GM18868 (cell line): Measurements from ENCODE around the gene NSA2.
"Not testable (repeated sequence)": the region's sequence is repeated elsewhere in the genome, so short reads cannot be mapped to it uniquely, and the experiment has no call there.

ENCODE experiments used
- ATAC-seq: cut with Tn5 transposase; IDR thresholded peaks from one replicate; pipeline ENCODE4 v1.9.1; 2021; ENCODE audit warnings: mild to moderate bottlenecking, moderate library complexity; ENCODE audit not compliant: unreplicated experiment

Gene NSA2

DNA sequence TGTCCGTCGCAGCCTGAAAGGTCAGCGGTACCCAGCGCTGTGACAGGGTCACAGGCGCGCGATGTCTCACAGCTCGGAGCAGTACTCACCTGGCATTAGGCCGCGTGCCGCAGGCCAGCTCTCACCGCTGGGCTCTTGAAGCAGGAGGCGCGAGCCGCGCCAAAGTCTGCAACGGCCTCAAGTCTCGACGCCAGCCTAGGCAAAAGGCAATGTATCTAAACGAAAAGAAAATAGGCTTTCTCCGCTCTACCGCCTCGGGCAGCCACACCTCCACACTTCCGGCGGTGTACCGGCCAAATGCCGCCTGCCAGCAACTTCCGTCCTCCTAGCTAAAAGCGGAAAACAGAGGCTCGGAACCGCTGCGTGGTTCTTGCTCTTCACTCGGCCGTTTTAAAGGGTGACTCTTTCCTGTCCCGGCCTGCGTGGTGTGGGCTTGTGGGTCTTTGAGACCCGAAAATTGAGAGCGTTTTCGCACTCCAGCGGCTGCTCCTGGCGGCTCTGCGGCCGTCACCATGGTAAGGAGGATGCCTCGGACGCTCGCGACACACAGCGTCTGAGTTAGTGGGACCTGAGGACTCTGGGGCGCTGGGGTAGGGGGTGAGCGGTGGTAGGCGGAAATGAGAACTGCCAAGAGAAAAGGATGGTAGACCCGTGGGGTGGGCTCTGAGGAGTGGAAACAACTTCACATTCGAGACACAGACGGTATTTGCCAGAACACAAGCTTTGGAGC is at the start of gene NSA2, which contains the start of gene GFM2:
TSS of gene NSA2 (plus strand) at position 401 of the 730 bp plus-strand sequence. CDS start at position 513, 112 bp downstream.
TSS of gene GFM2 (minus strand) at position 269 of the 730 bp plus-strand sequence. CDS start 3,375 bp downstream, outside the sequence.
- ATAC-seq = peak; percentile 88

DNA sequence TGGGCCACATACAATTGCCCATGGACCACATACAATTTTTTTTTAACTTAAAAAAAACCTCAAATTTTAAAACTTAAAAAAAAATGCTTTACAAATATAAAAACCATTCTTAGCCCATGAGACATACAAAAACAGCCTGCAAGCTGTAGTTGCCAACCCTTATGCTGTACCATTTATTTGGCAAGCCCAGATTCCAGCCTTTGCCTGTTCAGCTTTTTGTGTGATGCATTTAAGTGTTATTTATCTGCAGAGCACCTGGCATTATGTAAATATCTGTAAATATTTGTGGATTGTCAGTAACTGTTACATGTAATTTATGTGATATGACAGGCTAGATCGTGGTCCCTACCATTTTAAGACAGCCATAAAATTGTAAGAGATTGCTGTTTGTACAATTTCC is 49.5 kb upstream of the NSA2 start:
- no peak for ATAC-seq

DNA sequence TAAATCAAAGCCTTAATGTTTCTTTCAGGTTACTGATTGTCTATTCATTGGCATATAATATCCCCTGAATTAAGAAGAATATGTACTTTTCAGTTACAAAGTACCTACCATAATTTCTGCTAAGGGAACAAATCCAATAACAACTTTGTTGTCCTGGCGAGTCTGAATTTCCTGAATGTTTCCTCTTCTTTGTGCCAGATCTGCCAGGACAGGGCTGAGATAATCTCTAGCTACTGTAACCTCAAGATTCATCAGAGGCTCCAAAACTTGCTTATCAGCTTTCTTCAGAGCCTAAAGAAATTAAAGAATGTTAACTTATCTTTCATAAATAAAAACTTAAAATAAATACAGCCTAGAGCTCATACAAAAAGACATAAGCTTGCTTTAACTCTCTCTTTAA is 44.8 kb upstream of the NSA2 start:
- ATAC-seq = no peak

DNA sequence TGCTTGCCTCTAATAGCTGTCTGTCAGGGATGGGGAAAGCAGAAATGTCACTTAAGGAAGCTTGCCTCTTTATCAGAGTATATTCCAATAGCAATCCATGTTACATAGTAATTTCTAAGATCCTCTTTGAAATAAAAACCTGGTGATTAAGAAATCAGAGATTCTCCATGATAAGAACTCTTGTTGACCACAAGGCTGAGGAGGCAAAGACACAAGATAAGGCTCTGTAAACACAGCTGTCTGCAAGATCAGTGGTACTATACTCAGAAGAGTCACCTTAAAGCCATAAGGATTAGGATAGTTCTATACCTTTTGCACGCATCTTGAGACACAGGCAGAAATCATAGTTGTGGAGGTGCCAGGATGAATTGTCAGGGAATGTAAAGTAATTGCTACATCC is 41.7 kb upstream of the NSA2 start:
- no peak for ATAC-seq

DNA sequence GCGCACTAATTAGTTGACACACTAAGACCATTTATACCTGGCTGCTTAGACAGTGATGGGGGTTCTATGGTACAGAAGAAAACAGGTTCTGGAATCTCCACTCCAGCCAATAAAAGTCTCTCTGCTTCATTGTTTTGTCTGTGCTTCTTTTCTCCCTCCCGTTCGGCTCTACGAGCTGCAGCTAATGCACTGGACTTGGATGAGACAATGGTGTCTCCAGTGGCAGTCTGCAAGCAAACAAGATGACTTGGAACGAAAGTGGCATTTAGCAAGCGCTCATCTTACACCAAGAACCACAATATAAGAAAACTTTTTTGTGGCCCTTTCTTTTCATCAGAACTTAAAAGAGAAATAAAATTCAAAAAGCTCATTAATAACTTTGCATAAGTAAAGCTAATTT is 30.3 kb upstream of the NSA2 start:
- ATAC-seq = no peak

DNA sequence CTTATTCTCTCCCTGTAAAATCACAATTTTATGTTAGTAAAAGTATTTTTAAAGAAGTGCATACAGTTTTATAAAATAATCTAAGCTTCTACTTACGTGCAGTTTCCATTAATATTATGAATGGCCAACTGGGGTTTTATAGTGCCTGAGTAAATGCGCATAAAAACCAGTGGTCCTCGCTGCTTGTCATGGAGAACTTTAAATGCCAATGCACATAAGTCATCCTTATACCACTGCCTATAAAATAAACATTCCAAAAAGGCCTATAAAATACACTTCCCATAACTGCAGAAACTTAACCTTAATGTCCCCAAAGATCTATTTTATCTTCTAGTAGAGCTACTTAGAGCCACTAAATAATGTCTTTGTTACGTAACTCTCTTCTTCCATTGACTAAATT is 28.6 kb upstream of the NSA2 start:
- ATAC-seq = no peak

DNA sequence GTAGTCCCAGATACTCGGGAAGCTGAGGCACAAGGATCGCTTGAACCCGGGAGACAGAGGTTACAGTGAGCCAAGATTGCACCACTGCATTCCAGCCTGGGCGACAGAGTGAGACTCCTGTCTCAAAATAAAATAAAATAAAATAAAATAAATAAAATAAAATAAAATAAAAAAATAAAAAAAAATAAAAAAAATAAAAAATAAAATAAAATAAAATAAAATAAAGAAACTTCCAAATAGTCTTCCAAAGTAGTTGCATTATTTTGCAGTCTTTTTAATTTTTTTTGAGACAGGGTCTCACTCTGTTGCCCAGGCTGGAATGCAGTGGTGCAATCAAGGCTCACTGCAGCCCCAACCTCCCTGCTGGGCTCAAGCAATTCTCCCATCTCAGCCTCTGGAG is 18.3 kb upstream of the NSA2 start:
- ATAC-seq = not testable (repeated sequence)

DNA sequence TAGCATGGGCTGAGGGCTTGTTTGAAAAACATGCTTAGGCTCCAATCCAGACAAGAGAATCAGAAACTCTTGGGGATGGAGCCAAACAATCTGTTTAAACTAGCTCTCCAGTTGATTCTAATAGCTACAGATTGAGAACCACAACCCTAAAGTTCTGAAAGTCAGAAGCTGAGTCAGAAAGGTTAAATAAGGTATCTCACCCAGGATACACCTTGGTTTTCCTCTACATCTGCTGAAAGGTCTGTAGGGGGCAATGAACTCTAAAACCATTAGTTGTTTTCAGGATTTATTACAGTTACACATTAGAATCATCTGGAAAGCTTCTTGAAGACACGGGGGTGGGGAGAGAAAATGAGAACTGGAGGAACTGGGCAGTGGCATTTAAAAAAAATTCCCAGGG is 5.8 kb upstream of the NSA2 start:
- ATAC-seq = no peak

DNA sequence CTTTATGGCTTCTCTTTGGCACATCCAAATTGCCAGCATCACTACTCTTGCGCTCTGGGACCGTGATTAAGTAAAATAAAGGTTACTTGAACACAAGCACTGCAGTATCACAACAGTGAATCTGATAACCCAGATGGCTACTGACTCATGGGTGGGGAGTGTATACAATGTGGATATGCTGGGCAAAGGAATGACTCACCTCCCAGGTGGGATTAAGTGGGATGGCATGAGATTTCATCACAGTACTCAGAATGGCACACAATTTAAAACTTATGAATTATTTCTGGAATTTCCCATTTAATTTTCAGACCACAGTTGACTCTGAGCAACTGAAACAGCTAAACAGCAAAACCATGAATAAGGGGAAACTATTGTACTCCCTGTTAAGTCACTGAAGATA is 4.5 kb upstream of the NSA2 start:
- no peak for ATAC-seq

DNA sequence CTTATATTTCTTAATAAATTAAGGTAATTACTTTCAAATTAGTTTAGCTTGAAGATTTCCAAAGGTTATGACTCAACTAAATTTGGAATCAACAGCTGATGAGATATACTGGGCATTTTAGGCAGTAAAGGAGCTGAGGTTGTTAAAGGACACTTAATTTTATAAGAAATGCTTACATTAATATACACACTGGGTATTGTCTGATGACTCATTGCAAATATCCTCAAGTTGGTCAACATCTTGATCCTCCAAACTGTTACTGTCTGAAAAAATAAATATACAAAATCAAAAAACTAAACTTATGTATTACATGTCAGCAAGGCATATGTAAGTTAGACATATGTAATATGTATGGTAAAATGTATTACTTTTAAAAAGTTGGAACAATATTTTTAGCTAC is 3.5 kb upstream of the NSA2 start:
- no peak for ATAC-seq

DNA sequence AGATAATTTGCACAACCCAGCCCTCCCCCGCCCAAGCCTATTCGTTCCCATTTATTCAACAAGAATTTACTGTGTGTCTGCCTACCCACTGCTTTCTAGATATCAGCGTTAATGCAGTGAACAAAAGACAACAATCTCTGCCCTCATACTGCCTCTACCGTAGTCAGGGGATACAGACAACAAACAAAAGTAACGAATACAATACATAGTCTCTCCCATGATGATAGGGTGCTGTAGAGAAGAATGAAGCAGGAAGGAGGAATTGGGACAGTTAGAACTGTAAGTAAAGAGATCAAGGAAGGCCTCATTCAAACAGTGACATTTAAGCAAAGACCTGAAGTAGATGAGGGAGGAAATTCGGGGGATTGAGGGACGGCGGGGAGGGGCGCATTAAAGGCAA is 1.8 kb upstream of the NSA2 start:
- no peak for ATAC-seq

DNA sequence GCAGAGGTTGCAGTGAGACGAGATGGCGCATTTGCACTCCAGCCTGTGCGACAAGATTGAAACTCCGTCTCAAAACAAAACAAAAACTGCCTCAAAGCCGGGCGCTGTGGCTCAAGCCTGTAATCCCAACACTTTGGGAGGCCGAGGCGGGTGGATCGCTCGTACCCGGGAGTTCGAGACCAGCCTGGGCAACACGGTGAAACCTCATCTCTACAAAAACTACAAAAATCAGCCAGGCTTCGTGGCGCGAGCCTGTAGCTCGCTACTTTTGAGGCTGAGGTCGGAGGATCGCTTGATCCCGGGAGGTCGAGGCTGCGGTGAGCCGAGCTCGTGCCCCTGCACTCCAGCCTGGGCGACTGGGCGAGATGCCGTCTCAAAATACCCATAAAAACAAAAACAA is 1.1 kb upstream of the NSA2 start:
- ATAC-seq = no peak

DNA sequence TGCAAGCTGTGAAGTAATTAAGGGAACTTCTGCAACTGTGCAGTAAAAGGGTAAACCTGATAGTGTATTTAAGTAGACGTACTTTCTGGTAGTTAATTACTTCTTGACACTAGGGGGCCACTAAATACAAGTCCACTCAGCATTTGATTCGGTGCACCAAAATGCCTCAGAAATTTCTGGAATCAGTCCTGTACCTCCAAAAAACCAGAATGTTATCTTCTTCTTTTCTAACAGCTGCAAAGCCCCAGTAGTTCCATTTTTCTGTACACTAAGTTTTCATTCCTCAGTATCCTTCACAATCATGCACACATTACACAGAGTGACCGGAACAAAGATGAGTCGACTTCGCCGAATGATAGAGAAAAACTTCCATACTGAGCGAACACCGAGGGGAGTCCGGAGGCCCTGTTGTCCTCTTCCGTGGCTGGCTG is 616 bp upstream of the NSA2 start:
- ATAC-seq = peak; percentile 33

DNA sequence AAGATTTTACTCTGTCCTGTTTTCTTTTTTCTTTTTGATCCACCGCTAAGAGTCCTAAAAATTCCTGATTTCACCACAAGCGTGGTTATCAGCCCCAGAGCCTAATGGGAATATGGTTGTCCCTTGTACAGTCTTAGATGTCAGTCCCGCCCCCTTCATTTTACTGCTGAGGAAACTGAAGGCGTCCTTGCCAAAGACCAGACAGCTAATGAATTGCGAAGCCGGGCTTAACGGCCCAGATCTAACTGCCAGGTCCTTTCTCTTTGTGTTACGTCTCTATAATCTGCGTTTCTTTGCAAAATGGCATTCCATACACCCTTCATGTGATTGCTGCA is 497 bp downstream of the NSA2 start:
- ATAC-seq = peak; percentile 29

DNA sequence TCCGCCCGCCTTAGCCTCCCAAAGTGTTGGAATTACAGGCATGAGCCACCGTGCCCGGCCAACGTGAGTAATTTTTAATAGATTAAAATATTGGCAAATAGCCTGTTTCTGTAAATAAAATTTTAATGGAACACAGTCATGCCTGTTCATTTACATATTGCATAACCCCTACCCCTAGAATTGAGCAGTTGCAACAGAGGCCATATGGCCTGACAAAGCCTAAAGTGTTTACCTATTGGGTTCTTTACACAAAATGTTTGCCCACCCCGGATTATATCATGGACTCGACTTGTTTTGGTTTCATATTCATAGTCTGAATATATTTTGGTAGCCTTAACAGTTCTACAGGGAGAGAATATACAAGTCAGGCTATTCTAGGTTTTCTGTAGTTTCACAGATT is 5.3 kb downstream of the NSA2 start:
- ATAC-seq = no peak

DNA sequence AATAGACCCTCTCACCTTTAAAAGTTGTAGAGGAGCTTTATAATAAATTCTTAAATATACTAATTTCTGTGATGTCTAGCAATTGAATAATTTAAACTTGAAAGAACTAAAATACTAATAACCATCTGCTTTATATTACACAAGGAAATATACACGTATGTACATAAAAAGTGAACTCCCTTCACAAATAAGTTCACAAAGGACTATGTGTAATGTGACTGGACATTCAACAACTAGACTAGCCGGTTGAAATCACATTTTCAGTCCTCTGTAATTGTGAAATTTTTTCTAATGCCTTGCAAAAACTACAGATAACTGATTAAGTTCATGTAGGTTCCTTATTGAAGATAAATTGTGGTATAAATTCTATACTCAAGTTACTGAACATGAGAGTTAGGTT is 11.6 kb downstream of the NSA2 start:
- no peak for ATAC-seq

DNA sequence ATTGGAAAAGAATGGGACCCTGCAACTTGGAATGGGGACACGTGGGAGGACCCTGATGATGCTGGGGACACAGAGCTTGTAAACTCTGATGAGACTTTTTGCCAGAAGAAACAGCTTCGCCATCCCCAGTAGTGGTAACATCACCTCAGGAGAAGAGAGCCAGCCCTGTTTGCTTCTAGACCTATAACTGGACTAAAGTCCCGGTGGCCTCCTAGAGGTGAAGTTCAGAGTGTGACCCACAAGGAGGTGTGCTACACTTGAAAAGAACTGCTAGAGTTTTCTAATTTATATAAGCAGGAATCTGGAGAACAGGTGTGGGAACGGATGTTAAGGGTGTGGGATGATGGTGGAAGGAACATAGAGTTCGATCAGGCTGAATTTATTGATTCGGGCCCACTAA is 19.8 kb downstream of the NSA2 start:
- no peak for ATAC-seq

DNA sequence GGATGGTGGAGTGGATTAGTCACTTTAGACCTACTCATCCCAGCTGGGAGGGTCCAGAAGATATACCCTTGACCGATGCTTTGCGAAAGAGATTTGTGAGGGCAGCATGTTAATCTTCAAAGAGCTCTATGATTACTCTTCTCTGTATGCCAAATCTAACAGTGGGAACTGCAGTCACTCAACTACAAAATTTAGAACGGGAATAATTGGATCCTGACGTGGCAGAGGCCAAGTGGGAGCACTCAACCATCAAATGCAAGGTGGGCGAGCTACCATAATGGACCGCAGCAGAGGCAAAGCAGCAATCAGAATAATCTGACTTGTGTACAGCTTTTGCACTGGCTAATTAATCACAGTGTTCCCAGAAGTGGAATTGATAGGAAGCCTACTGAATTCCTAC is 20.4 kb downstream of the NSA2 start:
- ATAC-seq = no peak

DNA sequence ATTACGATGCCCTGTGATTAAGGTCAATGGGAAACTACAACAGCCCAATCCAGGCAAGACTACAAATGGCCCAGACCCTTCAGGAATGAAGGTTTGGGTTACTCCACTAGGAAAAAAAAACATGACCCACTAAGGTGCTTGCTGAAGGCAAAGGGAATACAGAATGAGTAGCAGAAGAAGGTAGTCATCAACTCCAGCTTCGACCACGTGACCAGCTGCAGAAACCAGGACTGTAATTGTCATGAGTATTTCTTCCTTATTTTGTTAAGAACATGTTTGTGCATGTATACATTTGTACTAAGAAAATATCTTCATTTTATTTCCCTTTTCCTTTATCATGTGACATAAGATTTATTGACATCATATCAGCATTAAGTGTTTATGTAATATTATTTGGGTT is 24.6 kb downstream of the NSA2 start:
- ATAC-seq = not testable (repeated sequence)

DNA sequence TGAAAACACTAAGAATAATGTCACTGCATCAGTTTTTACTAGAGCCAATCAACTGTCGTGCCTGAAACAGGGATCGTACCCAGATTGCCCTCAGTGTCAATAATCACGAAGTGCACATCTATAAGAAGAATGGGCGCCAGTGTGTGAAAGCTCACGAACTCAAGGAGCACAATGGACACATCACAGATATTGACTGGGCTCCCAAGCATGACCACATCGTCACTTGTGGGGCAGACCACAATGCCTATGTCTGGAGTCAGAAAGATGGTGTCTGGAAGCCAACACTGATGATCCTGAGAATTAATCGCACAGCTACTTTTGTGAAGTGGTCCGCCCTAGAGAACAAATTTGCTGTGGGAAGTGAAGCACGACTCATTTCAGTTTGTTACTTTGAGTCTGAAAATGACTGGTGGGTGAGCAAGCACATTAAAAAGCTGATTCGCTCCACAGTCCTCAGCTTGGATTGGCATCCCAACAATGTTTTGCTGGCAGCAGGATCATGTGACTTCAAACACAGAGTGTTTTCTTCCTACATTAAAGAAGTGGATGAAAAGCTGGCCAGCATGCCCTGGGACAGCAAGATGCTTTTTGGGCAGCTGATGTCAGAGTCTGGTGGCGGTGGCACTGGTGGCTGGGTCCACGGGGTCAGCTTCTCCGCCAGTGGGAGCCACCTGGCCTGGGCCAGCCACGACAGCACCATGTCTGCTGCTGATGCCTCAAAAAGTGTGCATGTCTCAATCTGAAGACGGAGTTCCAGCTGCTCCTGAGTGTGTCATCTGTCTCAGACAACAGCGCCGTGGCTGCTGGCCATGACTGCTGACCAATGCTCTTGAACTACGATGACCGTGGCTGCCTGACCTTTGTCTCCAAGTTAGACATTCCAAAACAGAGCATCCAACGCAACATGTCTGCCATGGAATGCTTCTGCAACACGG is 32.2 kb downstream of the NSA2 start:
- ATAC-seq = no peak

DNA sequence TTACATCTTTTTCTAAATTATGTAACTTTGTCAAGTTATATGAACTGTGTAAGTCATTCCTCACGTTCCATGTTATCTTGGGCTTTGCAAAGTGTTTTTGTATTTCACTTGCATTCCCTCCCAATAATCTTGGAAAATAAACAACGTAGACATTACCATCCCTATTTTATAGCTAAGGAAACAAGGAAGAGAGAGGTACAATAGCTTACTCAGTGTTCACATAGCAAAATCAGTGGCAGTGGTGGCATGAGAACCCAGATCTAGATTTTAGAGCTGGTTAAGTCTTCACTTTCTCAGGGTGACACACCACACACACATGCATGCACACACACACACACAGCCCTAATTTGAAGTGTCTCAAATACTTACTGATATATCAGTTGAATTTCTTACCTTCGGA is 34.1 kb downstream of the NSA2 start:
- no peak for ATAC-seq

DNA sequence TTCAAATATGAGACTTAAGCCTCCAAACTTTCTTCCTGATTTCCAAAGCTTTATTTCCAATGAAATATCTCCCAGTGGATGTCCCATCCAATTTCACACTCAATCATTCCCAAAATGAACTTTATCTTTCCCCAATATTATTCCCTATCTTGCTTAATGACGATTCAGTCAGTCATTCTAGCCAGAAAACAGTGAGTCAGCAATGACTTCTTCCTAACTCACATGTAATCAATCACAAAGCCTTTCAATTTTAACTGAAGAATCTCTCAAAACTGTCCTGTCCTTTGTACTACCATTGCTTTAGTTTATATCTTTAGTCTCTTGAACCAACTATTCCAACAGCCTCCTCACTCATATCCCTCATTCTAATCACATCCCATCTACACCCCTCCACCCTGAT is 34.9 kb downstream of the NSA2 start:
- ATAC-seq = no peak
